ENCODE results near the gene ITGA2.

ITGA2 gene

DNA sequence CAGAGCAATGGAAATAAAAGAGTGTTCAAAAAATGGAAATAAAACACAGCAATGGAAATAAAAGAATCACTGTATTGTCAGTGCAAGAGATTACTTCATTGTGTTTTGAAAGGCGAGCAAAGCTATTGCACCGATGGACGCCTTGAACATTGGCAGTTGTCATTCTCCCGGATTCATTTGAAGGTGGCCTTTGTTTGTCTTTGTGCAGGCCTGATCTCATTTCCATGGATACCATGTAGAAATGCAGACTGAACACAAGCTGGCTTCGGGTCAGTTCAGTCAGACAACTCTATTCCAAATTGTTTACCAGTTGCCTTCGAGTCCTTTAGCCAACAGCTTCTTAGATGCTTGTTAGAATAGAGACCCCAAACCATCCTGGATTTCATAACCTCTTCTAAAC is 8.3 kb downstream of the ITGA2 start:
- Histone ChIP-seq H3K27ac (replicated peaks) (no peak overlapping the region), H3K4me3 (replicated peaks; ENCODE audit: insufficient read depth, low read length) (no peak overlapping the region), H3K27me3 (ENCODE audit: insufficient read depth, poor library complexity, severe bottlenecking) (no peaks in the 10 kb centered on the region)
- TF ChIP-seq, protein P1, sequence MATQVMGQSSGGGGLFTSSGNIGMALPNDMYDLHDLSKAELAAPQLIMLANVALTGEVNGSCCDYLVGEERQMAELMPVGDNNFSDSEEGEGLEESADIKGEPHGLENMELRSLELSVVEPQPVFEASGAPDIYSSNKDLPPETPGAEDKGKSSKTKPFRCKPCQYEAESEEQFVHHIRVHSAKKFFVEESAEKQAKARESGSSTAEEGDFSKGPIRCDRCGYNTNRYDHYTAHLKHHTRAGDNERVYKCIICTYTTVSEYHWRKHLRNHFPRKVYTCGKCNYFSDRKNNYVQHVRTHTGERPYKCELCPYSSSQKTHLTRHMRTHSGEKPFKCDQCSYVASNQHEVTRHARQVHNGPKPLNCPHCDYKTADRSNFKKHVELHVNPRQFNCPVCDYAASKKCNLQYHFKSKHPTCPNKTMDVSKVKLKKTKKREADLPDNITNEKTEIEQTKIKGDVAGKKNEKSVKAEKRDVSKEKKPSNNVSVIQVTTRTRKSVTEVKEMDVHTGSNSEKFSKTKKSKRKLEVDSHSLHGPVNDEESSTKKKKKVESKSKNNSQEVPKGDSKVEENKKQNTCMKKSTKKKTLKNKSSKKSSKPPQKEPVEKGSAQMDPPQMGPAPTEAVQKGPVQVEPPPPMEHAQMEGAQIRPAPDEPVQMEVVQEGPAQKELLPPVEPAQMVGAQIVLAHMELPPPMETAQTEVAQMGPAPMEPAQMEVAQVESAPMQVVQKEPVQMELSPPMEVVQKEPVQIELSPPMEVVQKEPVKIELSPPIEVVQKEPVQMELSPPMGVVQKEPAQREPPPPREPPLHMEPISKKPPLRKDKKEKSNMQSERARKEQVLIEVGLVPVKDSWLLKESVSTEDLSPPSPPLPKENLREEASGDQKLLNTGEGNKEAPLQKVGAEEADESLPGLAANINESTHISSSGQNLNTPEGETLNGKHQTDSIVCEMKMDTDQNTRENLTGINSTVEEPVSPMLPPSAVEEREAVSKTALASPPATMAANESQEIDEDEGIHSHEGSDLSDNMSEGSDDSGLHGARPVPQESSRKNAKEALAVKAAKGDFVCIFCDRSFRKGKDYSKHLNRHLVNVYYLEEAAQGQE (IDR thresholded peaks at IDR 0.05; ENCODE audit: insufficient replicate concordance, low read depth), result no peak
- TF ChIP-seq, protein P2, sequence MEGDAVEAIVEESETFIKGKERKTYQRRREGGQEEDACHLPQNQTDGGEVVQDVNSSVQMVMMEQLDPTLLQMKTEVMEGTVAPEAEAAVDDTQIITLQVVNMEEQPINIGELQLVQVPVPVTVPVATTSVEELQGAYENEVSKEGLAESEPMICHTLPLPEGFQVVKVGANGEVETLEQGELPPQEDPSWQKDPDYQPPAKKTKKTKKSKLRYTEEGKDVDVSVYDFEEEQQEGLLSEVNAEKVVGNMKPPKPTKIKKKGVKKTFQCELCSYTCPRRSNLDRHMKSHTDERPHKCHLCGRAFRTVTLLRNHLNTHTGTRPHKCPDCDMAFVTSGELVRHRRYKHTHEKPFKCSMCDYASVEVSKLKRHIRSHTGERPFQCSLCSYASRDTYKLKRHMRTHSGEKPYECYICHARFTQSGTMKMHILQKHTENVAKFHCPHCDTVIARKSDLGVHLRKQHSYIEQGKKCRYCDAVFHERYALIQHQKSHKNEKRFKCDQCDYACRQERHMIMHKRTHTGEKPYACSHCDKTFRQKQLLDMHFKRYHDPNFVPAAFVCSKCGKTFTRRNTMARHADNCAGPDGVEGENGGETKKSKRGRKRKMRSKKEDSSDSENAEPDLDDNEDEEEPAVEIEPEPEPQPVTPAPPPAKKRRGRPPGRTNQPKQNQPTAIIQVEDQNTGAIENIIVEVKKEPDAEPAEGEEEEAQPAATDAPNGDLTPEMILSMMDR (IDR thresholded peaks at IDR 0.05; ENCODE audit: insufficient read depth, low read length), result no peak
- no peak for TF ChIP-seq GABPA (IDR thresholded peaks at IDR 0.05; ENCODE audit: low read depth)
- no peak for TF ChIP-seq SPI1 (IDR thresholded peaks at IDR 0.05; ENCODE audit: borderline replicate concordance, low read depth)
- no peak for TF ChIP-seq POLR2AphosphoS5 (IDR thresholded peaks at IDR 0.05; ENCODE audit: low read depth)
- DNase-seq (ENCODE audit: low read depth in 1 of 2, low spot score in 1 of 2), result no peak

DNA sequence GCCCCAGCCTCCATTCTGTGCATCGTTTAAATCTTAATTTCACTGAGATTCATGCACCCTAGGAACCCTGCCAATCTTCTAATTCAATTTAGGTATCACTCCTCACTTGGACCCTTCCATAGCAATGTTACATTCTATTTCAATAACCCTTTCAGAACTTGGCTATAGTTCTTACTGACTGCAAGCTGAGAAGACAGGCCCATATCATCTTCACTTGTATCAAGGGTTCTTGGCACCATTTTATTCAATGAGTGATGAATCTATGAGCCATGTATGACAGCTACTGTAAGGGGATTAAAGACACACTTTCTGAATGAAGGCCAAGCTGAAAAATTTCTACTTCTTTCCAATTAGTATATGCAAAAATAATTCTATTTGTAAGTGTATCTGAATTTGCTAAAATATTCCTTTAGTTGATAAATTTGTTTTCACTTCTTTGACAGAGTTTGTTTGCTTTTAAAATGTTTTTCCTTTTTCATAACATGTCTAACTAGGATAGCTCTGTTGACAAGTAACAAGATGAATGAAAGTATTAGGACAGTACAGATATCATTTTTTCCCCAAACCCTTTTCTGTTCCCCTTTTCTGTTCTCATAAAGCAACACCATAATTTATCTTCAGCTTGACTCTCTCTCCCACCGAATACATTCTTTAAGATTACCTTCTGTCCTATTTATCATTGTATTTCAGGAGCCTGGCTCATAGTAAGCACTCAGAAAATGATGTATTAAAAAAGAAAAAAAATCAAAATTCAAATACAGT is 9.6 kb downstream of the ITGA2 start:
- TF ChIP-seq, protein P1 (IDR thresholded peaks at IDR 0.05; ENCODE audit: insufficient replicate concordance, low read depth), result no peak
- TF ChIP-seq POLR2AphosphoS5 (IDR thresholded peaks at IDR 0.05; ENCODE audit: low read depth) (no peak), SPI1 (IDR thresholded peaks at IDR 0.05; ENCODE audit: borderline replicate concordance, low read depth) (no peak), GABPA (IDR thresholded peaks at IDR 0.05; ENCODE audit: low read depth) (no peak)
- TF ChIP-seq, protein P2 (IDR thresholded peaks at IDR 0.05; ENCODE audit: insufficient read depth, low read length), result no peak

DNA sequence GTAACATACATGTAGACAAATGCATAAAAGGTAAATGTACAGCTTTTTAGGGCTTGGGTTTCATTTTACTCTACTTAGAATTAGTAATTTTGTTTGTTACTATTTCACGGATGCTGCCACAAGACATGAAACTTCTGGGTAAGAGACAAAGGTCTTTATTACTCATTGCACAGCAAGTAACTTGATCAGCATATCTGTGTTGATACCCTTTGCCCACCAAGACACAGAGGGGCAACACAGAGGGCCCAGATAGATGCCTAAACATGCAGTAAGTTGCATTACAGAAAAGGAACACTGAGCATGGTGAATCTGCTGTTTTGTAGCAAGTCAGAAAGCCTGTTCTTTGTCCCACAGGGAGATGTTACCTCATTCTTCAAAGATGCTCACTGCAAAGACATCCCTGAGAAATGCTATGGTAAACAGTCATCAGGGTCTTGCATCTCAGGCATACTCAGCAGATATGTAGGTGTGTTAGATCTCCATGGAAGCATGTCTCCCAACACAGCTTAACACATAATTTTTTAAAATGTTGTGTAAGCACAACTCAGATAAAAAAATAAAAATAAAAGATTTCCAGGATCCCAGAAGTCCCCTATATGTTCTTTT is 10.3 kb downstream of the ITGA2 start:
- H3K4me3 ChIP-seq (replicated peaks; ENCODE audit: insufficient read depth, low read length), result no peak overlapping the region
- DNase-seq (ENCODE audit: low read depth in 1 of 2, low spot score in 1 of 2), result no peak
- TF ChIP-seq, protein P2 (IDR thresholded peaks at IDR 0.05; ENCODE audit: insufficient read depth, low read length), result no peak
- no peak for TF ChIP-seq SPI1 (IDR thresholded peaks at IDR 0.05; ENCODE audit: borderline replicate concordance, low read depth)
- no peak for TF ChIP-seq GABPA (IDR thresholded peaks at IDR 0.05; ENCODE audit: low read depth)
- TF ChIP-seq, protein P1 (IDR thresholded peaks at IDR 0.05; ENCODE audit: insufficient replicate concordance, low read depth), result no peak
- TF ChIP-seq POLR2AphosphoS5 (IDR thresholded peaks at IDR 0.05; ENCODE audit: low read depth), result no peak
- H3K27me3 ChIP-seq (ENCODE audit: insufficient read depth, poor library complexity, severe bottlenecking), result no peaks in the 10 kb centered on the region
- no peak overlapping the region for H3K27ac ChIP-seq (replicated peaks)

More for the DNA sequence above, 9.6 kb downstream of the ITGA2 start:
- Histone ChIP-seq H3K27ac (replicated peaks) (no peak overlapping the region), H3K4me3 (replicated peaks; ENCODE audit: insufficient read depth, low read length) (no peak overlapping the region), H3K27me3 (ENCODE audit: insufficient read depth, poor library complexity, severe bottlenecking) (no peaks in the 10 kb centered on the region)
- no peak for DNase-seq (ENCODE audit: low read depth in 1 of 2, low spot score in 1 of 2)
